HG03060 (cell line): ENCODE measurements around the gene CRYL1.

Experiments
- ATAC-seq: cut with Tn5 transposase; IDR thresholded peaks from one replicate; pipeline ENCODE4 v1.9.1; 2021; ENCODE audit warnings: low read depth, moderate number of reproducible peaks; ENCODE audit not compliant: unreplicated experiment

CRYL1 gene

DNA sequence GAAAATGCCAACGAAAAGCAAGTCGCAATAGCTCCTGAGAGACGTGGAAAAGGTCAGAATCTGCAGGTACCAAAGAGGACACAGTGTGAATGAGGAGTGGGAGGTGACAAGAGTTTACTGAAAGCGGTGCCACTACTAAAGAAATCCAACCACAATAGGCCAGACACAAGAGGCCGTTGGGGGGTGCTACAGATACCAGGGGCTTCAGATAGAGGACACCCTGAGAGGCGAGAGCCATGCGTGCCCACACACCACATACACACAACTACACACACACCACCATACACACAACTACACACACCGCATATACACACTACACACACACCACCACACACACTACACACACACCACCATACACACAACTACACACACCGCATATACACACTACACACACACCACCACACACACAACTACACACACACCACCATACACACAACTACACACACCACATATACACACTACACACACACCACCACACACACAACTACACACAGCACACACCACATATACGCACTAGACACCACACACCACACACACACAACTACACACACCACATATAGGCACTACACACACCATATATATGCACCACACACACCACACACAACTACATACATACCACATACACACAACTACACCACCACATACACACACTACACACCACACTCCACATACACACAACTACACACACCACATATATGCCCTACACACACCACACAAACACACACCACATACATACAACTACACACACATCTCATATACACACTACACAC, 28.5 kb downstream of the CRYL1 start:
- no peak for ATAC-seq

DNA sequence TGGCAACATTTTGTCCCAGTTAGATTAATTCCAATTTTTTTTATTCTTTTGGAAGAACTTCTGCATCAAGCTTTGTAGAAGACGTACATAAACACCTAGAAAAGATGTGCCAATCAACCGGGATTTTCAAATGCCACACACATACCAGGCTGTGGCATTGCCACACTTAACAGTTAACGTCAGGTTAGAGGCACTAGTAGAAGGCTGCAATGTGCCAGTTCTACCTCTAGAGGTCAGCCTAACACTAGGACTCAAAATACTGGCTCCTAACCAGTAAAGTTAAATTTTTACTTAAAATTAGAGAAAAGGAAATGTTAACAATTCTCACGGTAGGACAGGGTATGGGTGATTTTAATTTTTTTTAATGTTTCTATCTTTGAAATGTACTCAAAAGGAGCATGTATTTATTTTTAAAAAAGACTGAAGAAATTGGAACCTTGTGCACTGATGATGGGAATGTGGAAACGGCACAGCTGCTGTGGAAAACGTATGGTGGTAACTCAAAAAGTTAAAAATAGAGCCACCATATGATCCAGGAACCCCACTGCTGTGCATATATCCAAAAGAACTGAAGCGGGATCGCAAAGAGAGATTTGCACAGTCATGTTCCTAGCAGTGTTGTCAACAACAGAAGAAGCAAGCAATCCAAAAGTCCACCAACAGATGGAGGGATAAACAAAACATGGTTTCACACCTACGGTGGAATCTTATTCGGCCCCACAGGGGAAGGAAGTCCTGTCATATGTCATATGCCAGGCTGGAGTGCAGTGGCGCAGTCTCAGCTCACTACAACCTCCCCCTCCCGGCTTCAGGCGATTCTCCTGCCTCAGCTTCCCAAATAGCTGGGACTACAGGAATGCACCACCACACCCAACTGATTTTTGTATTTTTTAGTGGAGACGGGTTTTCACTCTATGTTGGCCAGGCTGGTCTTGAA, 30.3 kb downstream of the CRYL1 start:
- no peak for ATAC-seq

DNA sequence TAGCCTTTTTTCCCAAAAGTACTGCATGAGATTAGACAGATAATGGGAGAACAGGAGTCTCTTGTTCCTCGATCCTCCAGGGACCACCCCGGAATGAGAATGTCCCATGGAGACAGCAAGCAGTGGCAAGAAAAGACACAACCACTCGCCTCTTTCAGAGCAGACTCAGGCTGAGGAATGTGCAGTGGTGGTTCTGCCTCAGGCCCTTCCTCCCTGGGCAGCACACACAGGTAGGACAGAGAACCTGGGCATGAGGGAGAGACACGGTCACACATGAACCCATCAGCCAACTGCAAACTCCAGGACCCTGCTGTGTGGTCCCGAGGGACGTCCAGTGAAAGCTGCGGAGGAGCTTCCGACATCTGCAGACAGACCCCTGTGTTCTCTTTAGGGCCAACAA, 31.0 kb downstream of the CRYL1 start:
- no peak for ATAC-seq

DNA sequence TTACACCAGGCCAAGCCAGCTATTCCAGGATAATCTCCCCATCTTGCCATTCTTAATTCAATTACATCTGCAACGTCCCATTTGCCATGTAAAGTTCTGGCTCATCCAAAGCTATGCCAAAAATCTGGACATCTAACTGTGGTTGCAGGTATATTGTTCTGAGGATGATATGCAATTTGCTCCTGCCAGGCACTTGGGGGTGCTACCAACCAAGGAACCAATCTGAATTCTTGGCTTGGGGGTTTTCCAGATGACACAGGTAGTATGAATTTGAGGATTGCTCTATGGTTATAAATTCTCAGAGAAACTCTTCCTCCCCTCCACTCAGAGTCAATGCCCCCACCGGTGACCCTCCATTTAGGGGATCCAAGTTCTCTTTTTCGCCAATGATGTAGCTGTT, 33.0 kb downstream of the CRYL1 start:
- no peak for ATAC-seq

DNA sequence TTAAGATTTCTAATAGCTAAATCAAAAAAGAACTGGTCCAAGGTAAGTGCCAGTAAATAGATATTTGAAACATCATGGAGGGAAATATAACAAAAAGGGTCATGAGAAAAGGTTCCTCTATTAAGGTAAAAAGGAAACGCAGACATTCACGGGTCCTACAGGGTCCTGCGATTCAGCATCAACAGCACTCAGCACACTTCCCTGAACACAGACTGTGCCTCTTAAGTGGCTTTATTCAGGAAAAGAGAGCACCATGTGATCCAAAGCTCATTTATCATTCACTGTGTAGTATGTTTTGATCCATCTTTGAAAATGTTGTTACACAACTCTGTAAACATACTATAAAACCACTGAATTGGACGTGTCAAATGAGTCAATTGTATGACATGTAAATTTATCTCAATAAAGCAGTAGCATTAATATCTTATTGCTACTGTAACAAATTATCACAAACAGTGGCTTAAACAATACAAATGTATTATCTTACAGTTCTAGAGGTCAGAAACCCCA, 33.7 kb downstream of the CRYL1 start:
- ATAC-seq: no peak

DNA sequence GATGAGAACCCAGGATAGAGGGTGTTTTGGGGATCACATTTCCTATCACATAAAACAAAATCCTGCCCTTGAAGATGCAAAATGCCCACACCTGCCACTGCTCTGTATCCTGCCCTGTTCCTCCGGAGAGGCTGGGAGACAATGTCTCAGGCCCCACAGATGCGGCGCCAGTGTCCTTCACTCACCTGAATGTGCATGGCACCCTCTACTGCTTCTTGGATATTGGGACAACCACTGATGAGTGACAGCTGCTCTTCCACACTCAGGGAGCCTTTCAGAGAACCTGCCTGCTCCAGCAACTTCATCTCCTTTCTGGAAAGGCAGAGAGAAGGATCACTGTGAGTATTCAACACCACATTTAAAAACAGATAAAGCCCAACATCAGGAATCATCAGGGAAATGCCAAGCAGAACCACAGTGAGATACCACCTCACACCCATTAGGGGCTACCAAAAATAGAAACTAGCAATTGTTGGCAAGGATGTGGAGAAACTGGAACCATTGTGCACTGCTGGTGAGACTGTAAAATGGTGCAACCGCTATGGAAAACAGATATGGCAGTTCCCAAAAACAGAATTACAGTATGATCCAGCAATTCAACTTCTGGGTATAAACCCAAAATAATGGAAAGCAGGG, 36.4 kb downstream of the CRYL1 start:
- no peak for ATAC-seq

DNA sequence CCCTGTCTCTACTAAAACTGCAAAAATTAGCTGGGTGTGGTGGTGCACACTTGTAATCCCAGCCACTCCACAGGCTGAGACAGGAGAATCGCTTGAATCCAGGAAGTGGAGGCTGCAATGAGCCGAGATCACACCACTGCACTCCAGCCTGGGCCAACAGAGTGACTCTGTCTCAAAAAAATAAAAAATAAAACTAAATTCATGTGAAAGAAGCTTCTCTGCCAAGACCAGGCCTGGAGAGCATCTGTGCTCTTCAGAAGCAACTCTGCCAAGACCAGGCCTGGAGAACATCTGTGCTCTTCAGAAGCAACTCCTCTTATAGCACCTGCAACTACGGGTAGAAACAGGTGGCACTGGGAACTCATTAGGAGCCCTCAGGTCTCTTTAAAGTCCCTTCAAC, 37.7 kb downstream of the CRYL1 start:
- ATAC-seq: no peak

DNA sequence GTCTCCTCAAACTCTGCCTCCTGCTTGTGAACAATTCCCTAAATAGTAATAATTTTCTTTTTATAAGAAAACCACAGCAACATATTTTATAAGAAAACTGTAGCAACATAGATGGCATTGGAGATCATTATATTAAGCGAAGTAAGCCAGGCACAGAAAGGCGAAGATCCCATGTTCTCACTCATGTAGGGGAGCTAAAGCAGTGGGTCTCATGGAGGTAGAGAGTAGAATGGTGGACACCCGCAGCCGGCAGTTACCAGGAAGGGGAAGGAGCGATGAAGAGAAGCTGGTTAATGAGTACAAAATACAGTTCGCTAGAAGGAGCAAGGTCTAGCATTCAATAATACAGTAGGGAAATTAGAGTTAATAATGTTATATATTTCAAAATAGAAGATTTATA, 42.9 kb downstream of the CRYL1 start:
- no peak for ATAC-seq

DNA sequence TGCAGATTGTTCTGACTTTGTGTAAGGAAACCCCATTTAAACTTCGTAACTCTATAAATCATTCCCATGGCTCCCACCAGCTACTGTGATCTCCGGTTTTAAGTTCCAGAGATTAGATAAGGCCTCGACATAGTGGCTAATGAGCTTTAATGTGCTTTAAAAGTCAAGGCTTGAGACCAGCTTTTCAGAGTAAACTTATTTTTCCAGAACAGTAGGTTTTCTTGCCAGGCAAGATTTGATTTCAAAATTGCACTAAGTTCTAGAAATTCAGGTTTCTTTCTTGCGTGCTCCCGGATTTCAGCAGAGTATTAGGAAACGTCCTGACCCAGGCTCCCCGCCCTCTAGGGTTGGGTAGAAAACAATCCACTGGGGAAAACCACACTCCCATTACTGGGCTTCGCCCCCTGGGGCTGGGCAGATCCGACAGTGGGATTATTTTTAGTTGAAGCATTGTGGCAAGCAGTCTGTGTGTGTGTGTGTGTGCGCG, 43.3 kb downstream of the CRYL1 start:
- no peak for ATAC-seq

DNA sequence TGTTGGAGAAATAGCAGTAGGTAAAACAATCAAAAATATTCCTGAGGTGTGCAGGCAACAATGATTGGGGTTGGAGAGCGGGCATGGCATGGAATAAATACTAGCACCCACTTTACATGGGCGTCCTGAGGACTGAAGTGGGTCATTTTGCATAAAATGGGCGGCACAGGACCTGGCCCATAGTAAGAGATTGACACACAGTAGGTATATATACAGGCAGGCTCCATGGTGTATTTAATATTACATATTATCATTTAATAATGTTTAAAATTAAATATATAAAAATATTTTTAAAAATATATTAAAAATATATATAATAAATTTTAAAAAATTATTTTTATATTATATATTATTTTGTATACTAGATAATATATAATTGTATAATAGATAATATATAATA, 48.3 kb downstream of the CRYL1 start:
- ATAC-seq: no peak

DNA sequence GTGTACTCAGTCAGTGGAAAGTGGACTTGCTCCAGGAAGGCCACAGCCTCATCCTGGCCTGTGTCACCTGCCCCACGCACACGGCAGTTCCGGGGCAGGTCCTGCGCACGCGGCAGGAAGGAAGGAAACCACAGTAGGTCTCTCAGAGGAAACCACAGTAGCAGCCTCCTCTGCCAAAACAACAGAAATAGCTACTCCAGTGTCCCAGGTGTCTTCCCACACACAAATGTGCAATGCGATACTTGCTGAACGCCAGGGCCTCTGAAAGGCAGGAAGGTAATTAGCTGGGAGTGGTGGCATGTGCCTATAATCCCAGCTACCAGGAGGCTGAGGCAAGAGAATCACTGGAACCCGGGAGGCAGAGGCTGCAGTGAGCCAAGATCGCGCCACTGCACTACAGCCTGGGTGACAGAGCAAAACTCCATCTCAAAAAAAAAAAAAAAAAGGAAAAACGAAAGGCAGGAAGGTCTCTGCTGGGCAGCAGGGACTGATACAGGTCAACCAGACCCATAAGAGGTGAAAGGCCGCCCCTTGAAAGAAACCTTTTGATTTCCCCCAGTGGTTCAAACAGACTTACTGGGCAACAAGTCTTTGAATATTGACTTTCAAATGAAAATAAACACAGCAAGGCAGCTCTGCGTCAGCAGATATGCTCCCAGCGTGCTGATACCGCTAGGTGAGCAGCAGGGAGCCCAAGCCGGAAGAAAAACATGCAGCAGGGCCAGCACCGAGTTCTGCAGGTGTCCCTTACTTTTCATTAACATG, 49.5 kb downstream of the CRYL1 start:
- peak; percentile 60 for ATAC-seq

DNA sequence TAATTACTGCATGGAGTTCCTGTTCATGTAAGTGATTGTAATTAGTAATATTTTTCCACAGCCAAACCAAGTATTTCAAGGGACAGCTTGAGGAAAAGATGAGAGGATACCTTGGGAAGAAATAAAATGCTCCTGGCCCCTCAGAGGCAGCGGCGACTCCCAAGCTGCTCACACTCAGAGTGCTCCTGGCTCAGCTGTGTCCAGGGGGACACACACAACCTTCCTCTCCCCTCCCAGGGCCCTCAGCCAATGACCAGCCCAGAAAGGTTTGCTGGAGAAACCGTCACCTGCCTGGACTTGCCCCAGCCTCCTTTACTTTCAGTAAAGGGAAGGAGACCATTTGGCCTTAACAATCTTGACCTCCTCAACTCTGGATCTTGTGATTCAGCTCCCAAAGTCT, 51.1 kb downstream of the CRYL1 start:
- ATAC-seq: no peak

DNA sequence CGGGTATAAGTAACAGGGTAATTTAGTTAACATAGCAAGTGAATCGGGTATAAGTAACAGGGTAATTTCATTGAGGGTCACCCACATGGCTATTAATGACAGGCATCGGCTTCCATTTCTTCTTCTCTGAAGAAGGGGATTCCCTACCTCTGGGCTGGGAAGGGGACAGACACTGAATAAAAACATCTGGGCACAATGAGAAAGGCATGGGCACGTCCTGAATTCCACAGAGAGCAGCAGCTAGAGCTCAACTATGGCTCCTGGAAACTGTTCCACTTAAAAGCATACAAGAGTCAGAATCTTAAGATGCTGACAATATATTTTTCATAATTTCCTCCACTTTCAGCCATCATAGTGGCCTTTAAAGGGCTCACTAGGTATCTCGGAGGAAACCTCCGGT, 51.8 kb downstream of the CRYL1 start:
- no peak for ATAC-seq

DNA sequence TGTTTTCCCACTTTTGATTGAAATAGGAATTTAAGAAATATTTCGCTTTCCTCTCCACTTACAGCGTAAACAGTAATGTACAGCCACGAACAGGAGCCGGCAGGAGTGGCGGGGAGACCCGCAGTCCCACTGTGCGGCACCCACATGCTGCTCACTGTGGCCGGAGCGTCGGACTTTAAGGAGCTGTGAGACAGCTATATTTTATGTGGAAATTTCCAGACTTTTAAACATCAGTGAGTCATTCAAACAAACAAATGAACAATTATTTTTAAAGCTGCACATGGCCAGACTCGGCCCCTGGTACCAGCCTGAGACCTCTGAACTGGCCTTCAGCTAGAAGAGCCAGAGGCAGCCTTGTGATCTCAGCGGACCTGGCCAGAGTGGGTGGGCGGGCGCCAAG, 52.5 kb downstream of the CRYL1 start:
- ATAC-seq: no peak

DNA sequence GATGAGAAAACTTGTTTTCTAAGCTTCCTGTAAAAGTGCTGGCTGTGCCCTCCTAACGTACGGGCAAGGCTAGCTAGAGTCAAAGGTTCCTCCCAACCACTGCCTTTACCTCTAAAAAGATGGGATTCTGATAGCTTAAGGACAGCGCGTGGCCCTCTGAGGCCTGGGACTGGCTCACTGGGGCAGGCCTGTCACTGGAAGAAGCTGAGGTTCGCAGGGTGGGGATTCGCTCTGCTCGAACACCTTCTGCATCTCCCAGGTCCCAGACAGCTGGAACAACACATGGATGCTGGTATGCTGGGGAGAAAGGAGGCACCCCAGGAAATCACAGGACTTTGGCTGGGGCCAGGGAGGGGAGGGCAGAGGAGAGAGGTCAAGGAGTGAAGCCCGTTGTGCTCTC, 53.1 kb downstream of the CRYL1 start:
- no peak for ATAC-seq

DNA sequence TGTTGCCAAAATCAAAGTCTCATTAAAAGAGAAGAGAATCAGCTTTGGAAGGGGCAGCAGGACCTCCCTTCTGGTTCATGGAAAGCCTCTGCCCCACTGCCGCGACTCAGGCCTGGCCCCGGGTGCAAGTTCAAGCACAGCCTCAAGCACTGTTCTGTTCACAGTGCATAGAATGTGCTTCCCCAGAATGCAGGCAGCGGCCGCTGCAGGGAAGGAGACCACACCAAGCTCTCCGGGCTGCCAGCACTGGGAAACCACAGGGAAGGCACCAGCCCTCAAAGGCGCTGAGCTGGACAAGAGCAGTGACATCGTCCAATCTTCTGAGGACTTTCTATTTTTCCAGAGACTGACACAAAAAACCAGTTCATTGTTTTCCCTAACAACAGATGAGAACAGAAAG, 55.5 kb downstream of the CRYL1 start:
- no peak for ATAC-seq

DNA sequence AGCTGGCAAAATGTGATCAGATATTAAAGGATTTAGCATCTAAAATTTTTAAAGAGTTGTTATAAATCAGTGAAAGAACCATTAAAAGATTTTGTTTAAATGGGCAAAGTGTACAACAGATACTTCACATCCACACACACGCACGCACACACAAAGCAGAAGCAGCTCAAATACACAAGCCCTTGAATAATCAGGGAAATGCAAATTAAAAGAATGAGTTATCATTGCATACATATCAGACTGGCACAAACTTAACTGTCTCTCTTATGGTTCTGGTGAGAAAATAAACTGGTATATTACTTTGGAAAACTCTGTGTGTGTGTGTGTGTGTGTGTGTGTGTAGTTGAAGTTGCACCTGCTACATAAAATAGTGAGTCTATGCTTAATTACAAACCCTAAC, 59.3 kb downstream of the CRYL1 start:
- ATAC-seq: no peak

DNA sequence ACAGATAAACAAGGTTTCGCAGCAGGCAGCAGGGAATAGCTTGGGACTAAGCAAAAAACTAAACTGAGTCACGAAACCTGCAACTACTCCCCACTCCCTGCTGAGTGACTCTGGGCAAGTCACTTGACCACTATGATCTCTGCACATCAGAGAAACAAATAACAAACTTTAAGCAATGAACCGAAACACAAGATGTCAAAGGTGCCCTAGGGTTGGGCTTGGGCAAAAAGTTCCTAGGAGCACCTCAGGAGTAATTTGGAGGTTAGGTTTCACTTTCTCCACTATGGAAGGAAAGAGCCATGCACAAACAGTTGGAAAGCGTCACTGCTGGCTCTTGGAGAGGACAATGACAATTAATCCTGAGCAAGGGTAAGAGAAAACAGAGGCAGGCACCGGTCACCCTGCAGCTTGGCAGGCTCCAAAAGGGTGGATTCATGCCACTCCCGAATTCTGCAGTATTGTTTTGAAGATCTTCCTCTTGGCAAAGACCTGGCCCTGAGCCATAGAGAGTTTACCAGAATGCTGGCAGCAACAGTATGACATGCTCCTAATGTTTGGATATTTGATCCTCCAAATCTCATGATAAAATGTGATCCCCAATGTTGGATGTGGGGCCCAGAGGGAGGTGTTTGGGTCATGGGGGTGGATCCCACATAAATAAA, 60.3 kb downstream of the CRYL1 start:
- ATAC-seq: no peak

DNA sequence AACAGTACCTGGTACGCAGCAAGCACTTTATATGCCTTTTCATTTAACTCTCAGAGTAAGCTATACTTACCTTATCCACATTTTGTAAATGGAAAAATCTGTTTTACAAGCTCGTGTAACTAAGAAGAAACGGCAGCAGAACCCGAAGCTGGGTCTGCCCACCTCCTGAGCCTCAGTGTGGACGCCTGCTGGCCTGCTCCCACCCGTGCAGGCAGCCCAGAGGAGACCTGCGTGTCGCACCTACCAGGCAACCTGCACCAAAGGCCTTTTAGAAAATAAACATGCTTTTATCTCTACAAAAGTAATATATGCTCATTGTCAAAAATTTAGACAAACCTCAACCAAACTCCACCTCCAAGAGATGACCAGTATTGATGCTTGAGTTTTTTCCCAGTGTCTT, 62.7 kb downstream of the CRYL1 start:
- ATAC-seq: no peak

DNA sequence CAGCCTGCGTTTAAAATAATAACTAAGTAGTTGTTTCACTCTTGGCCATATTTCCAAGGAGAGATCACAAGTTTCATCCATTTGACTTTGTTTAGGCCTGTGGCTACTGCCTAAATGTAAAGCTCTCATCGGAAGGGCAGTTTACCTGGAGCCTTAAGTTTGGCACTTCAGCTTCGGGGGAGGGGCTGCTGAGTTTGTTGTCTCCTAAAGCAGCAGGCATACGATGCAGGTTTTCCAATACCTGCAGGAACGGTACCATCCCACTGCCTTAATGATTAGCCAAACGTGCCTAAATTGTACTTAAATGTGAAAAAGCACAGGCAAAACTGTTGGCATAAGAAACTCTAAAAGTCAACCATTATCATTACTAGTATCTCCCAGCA, 63.1 kb downstream of the CRYL1 start:
- no peak for ATAC-seq
